Fibroblast of mammary gland (primary cell): ENCODE measurements around the gene ATP2B3.
A peak's percentile ranks its signal among the peaks of the same experiment; 100 is the strongest.

Experiments
- DNase-seq: peaks from one replicate; pipeline ENCODE4 v3.0.0-alpha.2; 2010; ENCODE audit warnings: low read depth
- H3K4me3 ChIP-seq: 2 replicates; pipeline ENCODE4 v1.5.1; 2011; ENCODE audit warnings: low read depth, mild to moderate bottlenecking, low read length, moderate library complexity; ENCODE audit not compliant: control insufficient read depth
- TF ChIP-seq, protein P1 (sequence below): conservative IDR thresholded peaks from 2 replicates; pipeline ENCODE4 v1.5.1; 2011; ENCODE audit warnings: low read depth, low read length, inconsistent platforms; ENCODE audit not compliant: control insufficient read depth, insufficient read depth

The ATP2B3 gene

DNA sequence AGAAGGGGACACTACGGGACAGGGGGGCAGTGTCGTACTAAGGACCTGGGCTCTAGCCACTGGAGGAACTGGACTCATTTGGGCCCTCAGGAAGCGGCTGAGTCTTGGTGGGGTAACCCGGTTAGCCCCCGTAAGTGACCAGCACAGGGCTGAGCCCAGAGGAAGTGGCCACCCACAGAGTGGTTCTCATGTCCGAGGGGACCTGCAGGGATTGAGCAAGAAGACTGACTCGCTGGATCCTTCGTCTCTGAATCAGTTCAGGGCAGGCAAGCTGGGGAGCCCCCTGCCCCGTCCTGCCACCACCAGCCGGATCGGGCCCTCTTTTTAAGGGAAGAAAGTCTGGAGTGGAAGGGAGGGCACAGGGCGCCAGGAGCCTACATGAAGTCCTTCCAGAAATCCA is 23.4 kb upstream of the ATP2B3 start:
- TF ChIP-seq, protein P1, sequence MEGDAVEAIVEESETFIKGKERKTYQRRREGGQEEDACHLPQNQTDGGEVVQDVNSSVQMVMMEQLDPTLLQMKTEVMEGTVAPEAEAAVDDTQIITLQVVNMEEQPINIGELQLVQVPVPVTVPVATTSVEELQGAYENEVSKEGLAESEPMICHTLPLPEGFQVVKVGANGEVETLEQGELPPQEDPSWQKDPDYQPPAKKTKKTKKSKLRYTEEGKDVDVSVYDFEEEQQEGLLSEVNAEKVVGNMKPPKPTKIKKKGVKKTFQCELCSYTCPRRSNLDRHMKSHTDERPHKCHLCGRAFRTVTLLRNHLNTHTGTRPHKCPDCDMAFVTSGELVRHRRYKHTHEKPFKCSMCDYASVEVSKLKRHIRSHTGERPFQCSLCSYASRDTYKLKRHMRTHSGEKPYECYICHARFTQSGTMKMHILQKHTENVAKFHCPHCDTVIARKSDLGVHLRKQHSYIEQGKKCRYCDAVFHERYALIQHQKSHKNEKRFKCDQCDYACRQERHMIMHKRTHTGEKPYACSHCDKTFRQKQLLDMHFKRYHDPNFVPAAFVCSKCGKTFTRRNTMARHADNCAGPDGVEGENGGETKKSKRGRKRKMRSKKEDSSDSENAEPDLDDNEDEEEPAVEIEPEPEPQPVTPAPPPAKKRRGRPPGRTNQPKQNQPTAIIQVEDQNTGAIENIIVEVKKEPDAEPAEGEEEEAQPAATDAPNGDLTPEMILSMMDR = no peak
- H3K4me3 ChIP-seq = no peak overlapping the region
- peak; percentile 41 for DNase-seq

DNA sequence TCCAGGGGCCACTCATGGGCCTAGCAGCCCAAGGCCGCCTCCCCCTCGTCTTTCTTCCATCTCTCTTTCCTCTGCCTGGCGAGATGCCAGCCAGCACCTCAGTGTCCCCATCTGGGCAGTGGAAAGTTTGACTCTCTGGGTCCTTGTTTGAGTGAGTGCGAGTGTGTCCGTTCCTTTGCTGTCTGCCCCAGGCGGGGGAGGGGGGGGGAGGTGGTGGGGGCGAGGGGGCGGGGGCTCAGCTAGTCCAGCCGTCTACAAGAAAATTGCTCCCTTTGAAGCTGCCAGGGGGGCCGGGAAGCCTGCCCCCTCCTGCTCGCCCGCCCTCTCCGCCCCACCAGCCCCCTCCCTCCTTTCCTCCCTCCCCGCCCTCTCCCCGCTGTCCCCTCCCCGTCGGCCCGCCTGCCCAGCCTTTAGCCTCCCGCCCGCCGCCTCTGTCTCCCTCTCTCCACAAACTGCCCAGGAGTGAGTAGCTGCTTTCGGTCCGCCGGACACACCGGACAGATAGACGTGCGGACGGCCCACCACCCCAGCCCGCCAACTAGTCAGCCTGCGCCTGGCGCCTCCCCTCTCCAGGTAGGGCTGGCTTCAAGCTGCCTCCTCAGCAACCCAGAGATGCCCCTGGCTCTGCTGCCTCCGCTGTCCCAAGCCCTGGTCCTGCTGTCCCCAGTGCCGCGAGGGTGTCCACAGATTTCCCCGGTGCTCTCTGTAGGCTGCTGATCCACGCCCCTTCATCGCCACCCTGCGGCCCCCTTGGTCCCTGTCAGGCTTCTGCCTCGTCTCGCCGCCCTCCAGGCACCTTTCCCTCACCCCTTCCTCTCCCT is 22.7 kb upstream of the ATP2B3 start, which contains the start of gene BGN:
TSS of gene BGN (plus strand) at position 440 of the 821 bp plus-strand sequence. CDS start 9,652 bp downstream, outside the sequence.
- H3K4me3 ChIP-seq = peak within 1 kb of the TSS; percentile 54
- TF ChIP-seq, protein P1 = peak; percentile 35
- DNase-seq = peak; percentile 34

DNA sequence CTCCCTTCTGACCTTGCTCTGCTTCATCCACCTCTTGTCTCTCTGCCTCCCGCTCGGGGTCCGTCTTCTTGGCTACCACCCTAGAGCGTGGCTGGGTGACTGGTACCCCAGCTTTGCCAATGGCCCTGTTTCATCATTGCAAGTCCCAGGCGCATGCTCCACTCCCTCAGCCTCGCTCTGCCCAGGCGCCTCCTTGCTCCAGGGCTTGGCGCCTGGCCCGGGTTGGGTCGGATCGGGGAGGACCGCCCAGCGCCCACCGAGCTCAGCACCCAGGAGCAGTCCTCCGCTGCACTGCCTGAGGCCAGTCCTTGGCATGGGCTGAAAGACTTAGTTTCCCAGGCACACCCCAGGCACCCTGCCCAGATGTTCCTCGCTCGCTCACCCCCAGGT is 22.1 kb upstream of the ATP2B3 start:
- TF ChIP-seq, protein P1 = no peak
- H3K4me3 ChIP-seq = peak overlapping the region; percentile 54
- no peak for DNase-seq

DNA sequence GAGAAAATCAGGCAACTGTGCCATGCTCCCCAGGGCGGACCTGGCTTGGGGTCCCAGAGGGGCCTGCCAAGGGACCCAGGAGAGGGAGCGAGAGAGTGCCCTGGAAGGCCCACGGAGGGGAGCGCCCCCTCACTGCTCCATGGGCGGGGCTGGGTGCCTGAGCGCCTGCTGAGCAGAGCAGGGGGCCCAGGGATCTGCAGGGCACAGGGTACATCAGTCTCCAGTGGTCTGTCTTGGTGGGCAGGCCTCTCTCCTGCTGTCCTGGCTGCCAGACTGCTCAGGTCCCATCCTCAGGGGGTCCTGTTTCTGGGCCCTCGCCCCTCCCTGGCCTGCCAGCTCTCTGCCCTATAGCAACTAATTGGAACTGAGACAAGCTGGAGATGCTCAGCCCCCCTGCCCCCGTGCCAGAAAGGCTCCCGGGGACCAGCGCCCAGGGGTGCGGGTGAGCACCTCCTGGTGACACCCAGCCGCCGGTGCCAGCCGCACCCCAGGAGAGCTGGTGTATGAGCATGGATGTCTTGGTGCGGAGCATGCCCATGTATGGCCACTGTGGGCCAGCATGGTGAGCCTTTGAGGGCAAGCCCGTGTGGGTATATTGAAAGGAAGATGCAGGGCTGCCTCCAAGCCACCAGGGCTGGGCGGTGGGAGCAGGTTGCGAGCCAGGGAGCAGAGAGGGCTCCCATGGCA is 21.4 kb upstream of the ATP2B3 start:
- peak overlapping the region; percentile 54 for H3K4me3 ChIP-seq

DNA sequence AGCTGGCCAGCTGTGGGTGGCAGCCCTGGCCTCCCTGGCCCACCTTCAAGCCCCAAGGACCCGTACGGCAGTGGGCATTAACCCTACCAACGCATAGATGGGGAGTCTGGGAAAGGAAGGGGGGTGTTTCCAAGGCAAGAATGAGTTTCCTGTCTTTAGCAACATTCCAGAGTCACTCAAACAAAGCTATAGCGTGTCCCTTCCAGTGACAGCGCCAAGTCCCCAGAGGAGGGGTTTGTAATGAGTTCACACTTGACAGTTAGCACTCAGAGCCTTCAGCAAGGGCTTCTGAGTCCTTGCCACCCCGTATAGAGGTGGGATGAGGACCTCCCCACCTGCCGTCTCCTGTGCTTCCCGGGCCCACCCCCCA is 20.9 kb upstream of the ATP2B3 start:
- TF ChIP-seq, protein P1 = no peak
- no peak overlapping the region for H3K4me3 ChIP-seq
- no peak for DNase-seq

More for the DNA sequence above, 21.4 kb upstream of the ATP2B3 start:
- TF ChIP-seq, protein P1 = no peak
- DNase-seq = no peak

DNA sequence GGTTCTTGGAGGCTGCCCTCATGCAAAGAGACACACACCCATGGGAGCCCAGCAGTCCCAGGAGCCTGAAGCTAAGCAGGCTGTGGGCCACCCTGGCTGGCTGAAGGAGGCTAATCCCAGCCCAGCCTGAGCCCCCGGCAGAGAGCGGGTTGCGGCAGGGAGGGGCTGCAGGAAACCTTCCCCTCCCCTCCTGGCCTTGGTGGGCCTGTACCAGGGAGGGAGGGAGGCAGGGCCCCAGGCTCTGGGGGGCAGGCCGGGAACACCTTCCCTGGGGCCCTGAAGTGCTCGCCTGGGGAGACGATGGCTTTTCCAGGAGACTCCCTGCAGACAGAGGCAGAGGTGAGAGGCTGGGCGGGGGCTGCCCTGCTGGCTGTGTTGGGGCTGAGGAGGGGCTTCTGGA is 19.0 kb upstream of the ATP2B3 start:
- TF ChIP-seq, protein P1 = no peak
- DNase-seq = no peak
- H3K4me3 ChIP-seq = no peak overlapping the region
